Stomach (tissue), 4 donors: ENCODE data around the gene RAB23.

Experiments used
- CTCF ChIP-seq, 7 experiments: fragments of 450-650 bp in 4 of 7; fragments of 200-600 bp in 3 of 7; sonication (generic) in 3 of 7; IDR thresholded peaks; one replicate each; pipeline ENCODE4 v1.5.1; 2016 to 2019; ENCODE audit warnings: antibody characterized with exemption in 7 of 7, control low read depth in 2 of 7, mild to moderate bottlenecking in 1 of 7
- EP300 ChIP-seq: sonication (generic); formaldehyde crosslinking; IDR thresholded peaks from one replicate; pipeline ENCODE4 v1.6.1; 2017; ENCODE audit warnings: antibody characterized with exemption
- POLR2A ChIP-seq, 4 donors: fragments of 450-650 bp; IDR thresholded peaks; one replicate each; pipeline ENCODE4 v1.6.1; 2016; ENCODE audit warnings: antibody characterized with exemption in 4 of 4, control low read depth in 2 of 4, mild to moderate bottlenecking in 1 of 4, moderate library complexity in 1 of 4

GRCh38 chr6:57142178-57142525 lies 80.0 kb downstream of the RAB23 start:
- TF ChIP-seq EP300 (no peak), CTCF (IDR thresholded peaks at IDR 0.05) (no peak), POLR2A (IDR thresholded peaks at IDR 0.05) (no peak)
